Measurements from ENCODE around the gene TMEM8B.

The TMEM8B gene

GRCh38 chr9:35790385-35791296 is 38.4 kb upstream of the TMEM8B start:
- in situ Hi-C loops (cut with HindIII; ENCODE audit: low sequenced_read_pairs), result no loop called here
- peak; percentile 73 for DNase-seq (ENCODE audit: low read depth)
- peak; percentile 83 for TF ChIP-seq CTCF (IDR thresholded peaks at IDR 0.05; ENCODE audit: low read depth, low read length, missing control alignments)
- peak overlapping the region; percentile 46 for H3K4me3 ChIP-seq (ENCODE audit: low read depth, low read length)

GRCh38 chr9:35791297-35791921 is 37.6 kb upstream of the TMEM8B start, which contains the start of gene NPR2:
Gene NPR2 (plus strand): TSS chr9:35791591. CDS start chr9:35792409, 818 bp downstream.
- in situ Hi-C loops (cut with HindIII; ENCODE audit: low sequenced_read_pairs), result no loop called here
- peak within 1 kb of the TSS; percentile 46 for H3K4me3 ChIP-seq (ENCODE audit: low read depth, low read length)
- no peak for TF ChIP-seq CTCF (IDR thresholded peaks at IDR 0.05; ENCODE audit: low read depth, low read length, missing control alignments)
- no peak for DNase-seq (ENCODE audit: low read depth)

- no peak for DNase-seq (ENCODE audit: low read depth)
- H3K4me3 ChIP-seq (ENCODE audit: low read depth, low read length), result peak overlapping the region; percentile 46
- TF ChIP-seq CTCF (IDR thresholded peaks at IDR 0.05; ENCODE audit: low read depth, low read length, missing control alignments), result no peak
These were observed 36.8 kb upstream of the TMEM8B start for GRCh38 chr9:35792024-35792813.

GRCh38 chr9:35792826-35793225 is 36.2 kb upstream of the TMEM8B start:
- in situ Hi-C loops (cut with HindIII; ENCODE audit: low sequenced_read_pairs), result no loop called here
- peak overlapping the region; percentile 46 for H3K4me3 ChIP-seq (ENCODE audit: low read depth, low read length)
- no peak for DNase-seq (ENCODE audit: low read depth)
- TF ChIP-seq CTCF (IDR thresholded peaks at IDR 0.05; ENCODE audit: low read depth, low read length, missing control alignments), result no peak

More at GRCh38 chr9:35792024-35792813, 36.8 kb upstream of the TMEM8B start:
- in situ Hi-C loops (cut with HindIII; ENCODE audit: low sequenced_read_pairs), result no loop called here

GRCh38 chr9:35793461-35793860 is 35.6 kb upstream of the TMEM8B start:
- TF ChIP-seq CTCF (IDR thresholded peaks at IDR 0.05; ENCODE audit: low read depth, low read length, missing control alignments), result no peak
- in situ Hi-C loops (cut with HindIII; ENCODE audit: low sequenced_read_pairs), result no loop called here
- peak overlapping the region; percentile 46 for H3K4me3 ChIP-seq (ENCODE audit: low read depth, low read length)
- no peak for DNase-seq (ENCODE audit: low read depth)

GRCh38 chr9:35795695-35796094 is 33.3 kb upstream of the TMEM8B start:
- TF ChIP-seq CTCF (IDR thresholded peaks at IDR 0.05; ENCODE audit: low read depth, low read length, missing control alignments), result no peak
- H3K4me3 ChIP-seq (ENCODE audit: low read depth, low read length), result no peak overlapping the region
- no peak for DNase-seq (ENCODE audit: low read depth)
- in situ Hi-C loops (cut with HindIII; ENCODE audit: low sequenced_read_pairs), result no loop called here

All from astrocyte of the cerebellum (primary cell).